Measurements from ENCODE around the gene DBP.
"Not testable (repeated sequence)": the region's sequence is repeated elsewhere in the genome, so short reads cannot be mapped to it uniquely, and the experiment has no call there.

Gene DBP

GRCh38 chr19:48639483-48640375 lies 2.5 kb upstream of the DBP start:
- no peak for DNase-seq (ENCODE audit: low spot score)

DNA sequence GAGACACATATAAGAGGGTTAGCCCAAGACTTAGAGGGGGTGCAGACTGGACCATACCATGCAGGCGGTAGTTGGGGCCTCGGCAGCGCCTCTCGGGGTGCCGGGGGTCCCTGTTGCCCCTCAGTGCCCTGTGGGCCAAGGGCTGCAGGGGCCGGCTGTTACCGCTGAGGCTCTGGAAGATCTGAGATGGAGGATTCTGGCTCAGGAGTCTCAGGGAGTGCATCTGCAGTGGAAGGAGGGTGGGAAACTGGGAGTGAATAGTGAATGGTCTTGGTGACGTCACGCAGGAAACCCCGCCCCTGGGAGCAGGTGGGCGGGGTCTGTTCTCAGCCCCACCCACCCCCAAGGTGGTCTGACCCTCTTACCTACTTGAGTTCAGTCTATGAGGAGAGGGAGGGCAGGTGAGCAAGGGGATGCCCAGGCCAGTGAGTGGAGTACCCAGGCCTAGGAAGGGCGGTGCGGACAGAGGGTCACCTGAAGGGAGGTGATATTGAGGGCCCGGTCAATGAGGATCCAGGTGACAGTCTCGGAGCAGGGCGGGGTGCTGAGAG lies 1.7 kb upstream of the DBP start:
- DNase-seq (ENCODE audit: low spot score): no peak

- peak; percentile 96 for DNase-seq (ENCODE audit: low spot score)
Measured at GRCh38 chr19:48637948-48638830, 1.0 kb upstream of the DBP start.

- DNase-seq (ENCODE audit: low spot score): peak; percentile 97
Measured at GRCh38 chr19:48637449-48637947, 319 bp upstream of the DBP start.

- no peak for DNase-seq (ENCODE audit: low spot score)
Measured at GRCh38 chr19:48635966-48636858, 967 bp downstream of the DBP start.

DNA sequence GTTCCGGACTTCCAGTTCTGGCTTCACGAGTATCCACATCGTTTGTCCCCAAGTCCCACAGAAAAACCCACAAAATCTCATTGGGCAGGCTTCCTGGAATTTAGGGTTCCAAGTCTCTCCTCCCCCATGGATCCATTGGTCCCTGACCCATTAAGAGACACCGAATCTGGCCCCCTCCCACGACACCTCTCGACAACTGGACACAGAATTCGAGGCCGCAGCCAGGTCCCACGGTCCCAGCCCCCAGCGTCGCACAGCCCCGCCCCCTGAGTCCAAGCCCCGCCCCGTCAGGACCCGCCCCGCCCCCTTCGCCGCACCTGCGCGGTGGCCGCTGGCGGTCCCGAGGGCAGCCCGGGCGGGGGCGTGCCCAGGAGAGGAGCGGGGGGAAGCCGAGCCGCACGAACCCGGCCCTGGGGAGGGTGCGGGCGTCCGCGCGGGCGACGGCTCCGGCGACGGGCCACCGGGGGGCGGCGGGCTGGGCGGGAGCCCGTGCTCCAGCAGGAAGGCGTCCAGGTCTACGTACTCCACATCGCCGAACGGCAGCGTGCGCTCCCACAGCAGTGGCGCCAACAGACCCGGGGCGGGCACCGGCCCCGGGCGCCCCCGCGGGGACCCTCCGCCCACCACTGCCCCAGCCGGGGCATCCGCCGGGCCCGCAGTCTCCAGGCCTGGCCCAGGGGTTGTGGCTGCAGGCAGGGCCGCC lies 1.8 kb downstream of the DBP start:
- DNase-seq (ENCODE audit: low spot score): peak; percentile 67

- peak; percentile 89 for DNase-seq (ENCODE audit: low spot score)
Measured at GRCh38 chr19:48634424-48635262, 2.5 kb downstream of the DBP start.

DNA sequence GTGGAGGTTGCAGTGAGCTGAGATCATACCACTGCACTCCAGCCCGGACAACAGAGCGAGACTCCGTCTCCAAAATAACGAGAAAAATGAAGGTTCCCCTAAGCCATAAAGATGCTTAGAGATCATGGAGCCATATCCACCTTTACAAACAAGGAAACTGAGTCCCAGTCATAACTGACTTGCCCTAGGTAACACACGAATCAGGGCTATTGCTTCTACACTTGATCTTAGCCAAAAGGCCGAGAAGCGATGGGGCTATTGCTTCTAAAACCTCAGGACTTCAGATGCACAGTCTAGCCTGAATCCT lies 3.2 kb downstream of the DBP start:
- no peak for DNase-seq (ENCODE audit: low spot score)

DNA sequence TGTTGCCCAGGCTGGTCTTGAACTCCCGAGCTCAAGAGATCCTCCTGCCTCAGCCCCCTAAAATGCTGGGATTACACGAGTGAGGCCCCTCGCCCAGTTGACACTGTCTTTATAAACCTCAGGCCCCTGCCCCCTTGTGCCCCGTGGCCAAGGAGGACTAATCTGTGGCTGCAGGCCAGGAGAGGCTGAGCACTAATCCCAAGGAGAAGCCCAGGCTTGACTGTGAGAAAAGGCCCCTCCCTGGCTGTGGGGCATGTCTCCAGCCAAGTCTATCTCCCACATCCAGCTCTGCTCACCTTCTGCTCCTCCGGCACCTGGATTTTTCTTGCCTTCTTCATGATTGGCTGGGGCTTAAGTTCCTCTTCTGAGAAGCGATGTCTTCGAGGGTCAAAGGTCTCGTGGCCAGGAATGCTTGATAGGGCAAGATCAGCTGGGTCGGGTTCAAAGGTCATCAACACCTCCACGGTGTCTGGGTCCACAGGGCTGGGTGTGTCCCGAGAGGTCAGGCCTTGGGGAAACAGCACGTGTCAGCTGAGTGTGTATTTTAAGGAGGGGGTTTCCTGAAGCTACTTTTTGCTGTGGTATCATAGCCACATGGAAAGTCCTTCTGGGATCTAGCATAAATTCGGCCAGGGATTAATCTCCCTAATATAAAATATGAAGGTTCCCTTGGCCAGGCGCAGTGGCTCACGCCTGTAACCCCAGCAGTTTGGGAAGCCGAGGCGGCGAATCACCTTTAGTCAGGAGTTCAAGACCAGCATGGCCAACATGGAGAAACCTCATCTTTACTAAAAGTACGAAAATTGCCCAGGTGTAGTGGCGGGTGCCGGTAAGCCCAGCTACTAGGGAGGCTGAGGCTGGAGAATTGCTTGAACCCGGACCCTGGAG lies 3.8 kb downstream of the DBP start:
- DNase-seq (ENCODE audit: low spot score): no peak

DNA sequence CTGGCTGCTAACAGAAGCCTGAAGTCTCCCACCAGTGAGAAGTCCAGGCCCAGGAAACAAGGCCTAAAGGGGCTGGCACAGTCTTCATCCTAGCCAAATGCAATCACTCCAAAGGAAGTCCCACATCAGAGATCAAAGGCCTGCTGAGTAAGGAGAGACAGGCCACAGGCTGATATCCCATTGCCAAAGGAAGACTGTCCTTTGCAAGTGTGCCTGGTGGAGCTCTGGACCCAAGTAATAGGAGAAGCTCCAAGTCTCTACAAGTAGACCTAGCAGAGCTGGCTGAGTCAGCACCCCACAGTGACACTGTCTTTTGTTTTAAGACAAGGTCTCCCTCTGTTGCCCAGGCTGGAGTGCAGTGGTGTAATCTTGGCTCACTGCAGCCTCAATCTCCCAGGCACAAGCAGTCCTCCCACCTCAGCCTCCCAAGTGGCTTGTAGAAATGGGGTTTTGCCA lies 4.5 kb downstream of the DBP start:
- DNase-seq (ENCODE audit: low spot score): no peak

- DNase-seq (ENCODE audit: low spot score): not testable (repeated sequence)
Measured at GRCh38 chr19:48632286-48632685, 4.9 kb downstream of the DBP start.

DNA sequence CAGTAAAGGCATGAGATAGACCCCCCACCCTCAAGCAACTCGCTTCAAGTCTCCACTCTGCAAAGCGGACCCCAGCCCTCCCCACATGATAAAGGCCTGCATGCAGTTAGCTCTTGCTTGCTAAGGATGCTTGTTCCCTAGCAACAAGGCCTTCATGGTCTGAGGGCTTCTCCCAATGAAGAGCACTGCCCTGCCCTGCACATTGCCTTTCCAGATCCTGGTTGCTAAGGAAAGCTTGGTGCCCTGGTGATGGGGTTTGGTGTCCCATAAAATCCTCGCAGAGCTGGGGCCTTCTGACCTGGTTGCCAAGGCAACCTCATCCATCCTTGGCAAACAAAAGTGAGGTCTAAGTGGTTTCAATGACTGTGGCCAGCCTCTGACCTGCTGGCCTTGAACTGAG lies 6.0 kb downstream of the DBP start:
- DNase-seq (ENCODE audit: low spot score): no peak

- DNase-seq (ENCODE audit: low spot score): no peak
Measured at GRCh38 chr19:48630296-48631063, 6.7 kb downstream of the DBP start.

- DNase-seq (ENCODE audit: low spot score): no peak
Measured at GRCh38 chr19:48629599-48630295, 7.4 kb downstream of the DBP start.

DNA sequence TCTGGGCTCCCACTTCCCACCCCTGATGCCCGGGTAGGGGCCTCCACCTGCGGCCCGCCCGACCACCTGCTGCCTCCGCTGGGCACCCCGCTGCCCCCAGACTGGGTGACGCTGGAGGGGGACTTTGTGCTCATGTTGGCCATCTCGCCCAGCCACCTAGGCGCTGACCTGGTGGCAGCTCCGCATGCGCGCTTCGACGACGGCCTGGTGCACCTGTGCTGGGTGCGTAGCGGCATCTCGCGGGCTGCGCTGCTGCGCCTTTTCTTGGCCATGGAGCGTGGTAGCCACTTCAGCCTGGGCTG lies 7.9 kb downstream of the DBP start:
- no peak for DNase-seq (ENCODE audit: low spot score)

GRCh38 chr19:48628486-48629296 lies 8.5 kb downstream of the DBP start:
- DNase-seq (ENCODE audit: low spot score): no peak

DNA sequence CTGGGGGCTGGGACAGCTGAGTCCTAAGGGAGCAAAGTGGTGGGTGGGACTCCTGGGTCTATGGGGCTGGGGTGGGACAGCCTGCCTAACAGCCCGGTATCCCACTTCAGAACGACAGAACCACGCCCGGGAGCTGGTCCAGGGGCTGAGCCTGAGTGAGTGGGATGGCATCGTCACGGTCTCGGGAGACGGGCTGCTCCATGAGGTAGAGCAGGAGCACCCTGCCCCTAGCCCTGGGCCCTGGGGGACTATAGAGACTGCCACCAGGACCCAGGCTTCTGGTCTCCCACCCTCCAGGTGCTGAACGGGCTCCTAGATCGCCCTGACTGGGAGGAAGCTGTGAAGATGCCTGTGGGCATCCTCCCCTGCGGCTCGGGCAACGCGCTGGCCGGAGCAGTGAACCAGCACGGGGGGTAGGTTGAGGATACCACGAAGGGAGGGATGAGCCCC lies 9.3 kb downstream of the DBP start:
- no peak for DNase-seq (ENCODE audit: low spot score)
